NCI-H1105 (cell line): ENCODE data around the gene VPS35L.

Source experiments
- DNase-seq: peaks from one replicate; lab custom pipeline; 2025; lab: John Stamatoyannopoulos, UW

VPS35L gene, protein sequence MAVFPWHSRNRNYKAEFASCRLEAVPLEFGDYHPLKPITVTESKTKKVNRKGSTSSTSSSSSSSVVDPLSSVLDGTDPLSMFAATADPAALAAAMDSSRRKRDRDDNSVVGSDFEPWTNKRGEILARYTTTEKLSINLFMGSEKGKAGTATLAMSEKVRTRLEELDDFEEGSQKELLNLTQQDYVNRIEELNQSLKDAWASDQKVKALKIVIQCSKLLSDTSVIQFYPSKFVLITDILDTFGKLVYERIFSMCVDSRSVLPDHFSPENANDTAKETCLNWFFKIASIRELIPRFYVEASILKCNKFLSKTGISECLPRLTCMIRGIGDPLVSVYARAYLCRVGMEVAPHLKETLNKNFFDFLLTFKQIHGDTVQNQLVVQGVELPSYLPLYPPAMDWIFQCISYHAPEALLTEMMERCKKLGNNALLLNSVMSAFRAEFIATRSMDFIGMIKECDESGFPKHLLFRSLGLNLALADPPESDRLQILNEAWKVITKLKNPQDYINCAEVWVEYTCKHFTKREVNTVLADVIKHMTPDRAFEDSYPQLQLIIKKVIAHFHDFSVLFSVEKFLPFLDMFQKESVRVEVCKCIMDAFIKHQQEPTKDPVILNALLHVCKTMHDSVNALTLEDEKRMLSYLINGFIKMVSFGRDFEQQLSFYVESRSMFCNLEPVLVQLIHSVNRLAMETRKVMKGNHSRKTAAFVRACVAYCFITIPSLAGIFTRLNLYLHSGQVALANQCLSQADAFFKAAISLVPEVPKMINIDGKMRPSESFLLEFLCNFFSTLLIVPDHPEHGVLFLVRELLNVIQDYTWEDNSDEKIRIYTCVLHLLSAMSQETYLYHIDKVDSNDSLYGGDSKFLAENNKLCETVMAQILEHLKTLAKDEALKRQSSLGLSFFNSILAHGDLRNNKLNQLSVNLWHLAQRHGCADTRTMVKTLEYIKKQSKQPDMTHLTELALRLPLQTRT

DNA sequence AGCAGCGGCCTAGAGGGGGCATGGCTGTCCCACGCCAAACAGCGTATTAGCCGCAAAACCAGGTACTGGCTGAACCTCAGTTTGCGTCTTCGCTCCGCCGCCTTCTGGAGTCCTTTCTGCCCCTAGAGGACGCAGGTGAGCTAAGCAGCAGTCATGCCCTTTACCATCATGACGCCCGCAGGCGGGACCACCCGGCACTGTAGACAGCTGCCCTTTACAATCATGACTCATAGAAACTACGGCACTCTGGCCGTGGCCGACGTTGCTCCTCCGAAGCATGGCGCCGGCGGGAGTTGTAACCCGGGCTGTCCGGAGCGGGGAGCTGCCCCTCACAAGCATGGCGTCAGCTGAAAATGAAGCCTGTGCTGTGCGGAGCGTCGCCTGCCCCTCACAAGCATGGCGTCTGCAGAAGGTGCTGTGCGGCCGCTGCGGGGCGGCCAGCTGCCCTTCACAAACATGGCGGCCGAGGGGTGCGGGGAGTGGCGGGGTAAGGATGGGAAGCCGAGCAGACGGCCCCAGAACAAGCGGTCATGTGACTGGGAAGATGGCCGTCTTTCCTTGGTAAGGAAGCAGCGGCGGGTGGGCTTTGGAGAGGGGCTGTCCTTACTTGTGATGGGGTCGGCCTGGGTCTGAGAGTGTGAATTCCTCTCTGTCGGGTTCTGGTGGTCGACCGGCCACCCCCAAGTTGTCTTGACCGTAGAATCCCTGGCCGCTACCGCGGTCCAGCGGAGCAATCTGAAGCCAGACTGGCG lies at the start of gene VPS35L:
TSS of gene VPS35L (plus strand) at position 518 of the 752 bp plus-strand sequence. CDS start at position 545, 27 bp downstream.
- DNase-seq = peak; percentile 91

DNA sequence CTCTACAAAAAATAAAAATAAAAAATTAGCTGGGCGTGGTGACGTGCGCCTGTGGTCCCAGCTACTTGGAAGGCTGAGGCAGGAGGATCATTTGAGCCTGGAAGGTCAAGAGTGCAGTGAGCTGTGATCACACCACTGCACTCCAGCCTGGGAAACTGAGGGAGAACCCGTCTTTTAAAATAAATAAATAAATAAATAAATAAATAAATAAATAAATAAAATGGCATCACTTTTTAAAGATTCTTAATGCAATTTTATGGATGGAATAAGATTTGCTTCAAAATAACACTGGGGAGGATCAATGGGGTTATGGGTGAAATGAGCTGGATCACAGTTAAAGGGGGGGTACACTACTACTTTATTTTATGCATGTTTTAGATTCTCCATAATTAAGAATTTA lies 48.5 kb upstream of the VPS35L start:
- DNase-seq = no peak

DNA sequence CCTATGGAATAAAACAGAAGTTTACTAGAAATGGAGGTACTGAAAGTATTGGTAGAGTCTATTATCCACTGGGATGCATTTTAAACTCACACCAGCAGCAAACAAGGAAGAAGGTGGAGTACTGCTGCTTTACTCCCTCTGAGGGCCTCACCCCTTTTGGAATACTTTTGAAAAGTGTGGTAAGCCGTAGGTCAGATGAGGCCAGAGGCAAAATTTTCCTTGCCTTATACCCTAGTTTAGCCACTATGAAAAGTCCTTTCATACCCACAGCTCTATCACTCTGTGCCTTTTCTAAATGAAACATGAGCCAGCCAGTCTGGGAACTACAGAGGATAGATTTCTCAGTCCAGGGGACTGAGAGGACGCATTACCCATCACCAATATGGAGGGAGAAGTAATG lies 47.6 kb upstream of the VPS35L start:
- no peak for DNase-seq

DNA sequence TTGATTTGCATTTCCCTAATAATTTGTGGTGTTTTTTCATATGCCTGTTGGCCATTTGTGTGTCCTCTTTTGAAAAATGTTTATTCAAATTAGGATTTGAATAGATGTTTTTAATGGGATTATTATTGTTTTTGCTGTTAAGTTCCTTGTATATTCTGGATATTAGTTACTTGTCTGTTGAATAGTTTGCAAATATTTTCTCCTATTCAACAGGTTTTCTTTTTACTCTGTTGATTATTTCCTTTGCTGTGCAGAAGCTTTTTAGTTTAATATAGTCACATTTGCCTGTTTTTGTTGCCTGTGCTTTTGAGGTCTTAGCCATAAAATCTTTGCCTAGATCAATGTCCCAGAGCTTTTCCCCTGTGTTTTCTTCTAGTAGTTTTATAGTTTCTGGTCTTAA lies 43.2 kb upstream of the VPS35L start:
- no peak for DNase-seq

DNA sequence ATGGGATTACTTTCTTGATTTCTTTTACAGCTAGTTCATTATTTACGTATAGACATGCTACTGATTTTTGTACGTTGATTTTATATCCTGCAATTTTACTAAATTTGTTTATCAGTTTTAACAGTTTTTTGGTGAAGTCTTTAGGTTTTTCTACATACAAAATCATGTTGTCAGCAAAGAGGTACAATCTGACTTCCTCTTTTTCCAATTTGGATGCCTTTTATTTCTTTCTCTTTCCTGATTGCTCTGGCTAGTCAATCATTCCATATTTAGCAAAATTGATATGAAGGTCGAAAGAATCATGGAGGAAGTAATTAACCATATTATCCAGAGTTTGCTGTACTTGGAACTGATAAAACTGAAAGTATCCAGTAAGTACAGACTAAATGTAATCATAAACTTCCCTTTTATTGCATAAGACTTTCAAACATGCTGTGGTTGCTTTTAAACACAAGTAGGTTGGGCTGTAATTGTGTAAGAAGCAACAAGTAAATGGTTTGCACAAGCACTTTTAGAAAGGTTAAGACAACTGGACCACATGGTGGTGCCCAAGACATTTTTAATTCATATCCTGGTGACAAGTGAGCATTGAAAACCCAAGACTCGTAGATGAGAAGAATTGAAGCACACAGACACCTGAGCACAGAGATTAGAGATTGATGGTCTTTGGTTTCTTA lies 42.0 kb upstream of the VPS35L start:
- no peak for DNase-seq

DNA sequence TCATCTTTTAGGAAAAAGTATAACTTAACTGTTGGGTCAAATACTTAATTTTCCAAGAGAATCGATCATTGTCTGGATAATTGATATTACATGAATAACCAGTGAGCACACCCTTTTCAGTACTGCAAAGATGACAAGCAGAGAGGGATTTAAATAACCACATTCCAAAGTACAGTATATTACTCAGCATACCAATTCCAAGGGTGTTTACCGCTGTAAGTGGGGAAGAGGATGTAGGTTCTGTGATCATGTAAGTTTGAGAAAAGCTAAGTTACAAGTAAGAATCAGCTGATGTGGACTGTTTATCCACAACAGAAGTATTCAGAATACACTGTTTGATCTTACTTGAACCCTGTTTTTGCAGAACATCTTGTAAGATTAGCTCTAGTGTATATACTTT lies 39.7 kb upstream of the VPS35L start:
- no peak for DNase-seq

GRCh38 chr16:19517424-19518089 lies 37.9 kb upstream of the VPS35L start:
- no peak for DNase-seq

- DNase-seq = no peak
Observed at GRCh38 chr16:19518388-19518787, 37.1 kb upstream of the VPS35L start.

GRCh38 chr16:19520861-19521331 lies 34.6 kb upstream of the VPS35L start:
- no peak for DNase-seq

DNA sequence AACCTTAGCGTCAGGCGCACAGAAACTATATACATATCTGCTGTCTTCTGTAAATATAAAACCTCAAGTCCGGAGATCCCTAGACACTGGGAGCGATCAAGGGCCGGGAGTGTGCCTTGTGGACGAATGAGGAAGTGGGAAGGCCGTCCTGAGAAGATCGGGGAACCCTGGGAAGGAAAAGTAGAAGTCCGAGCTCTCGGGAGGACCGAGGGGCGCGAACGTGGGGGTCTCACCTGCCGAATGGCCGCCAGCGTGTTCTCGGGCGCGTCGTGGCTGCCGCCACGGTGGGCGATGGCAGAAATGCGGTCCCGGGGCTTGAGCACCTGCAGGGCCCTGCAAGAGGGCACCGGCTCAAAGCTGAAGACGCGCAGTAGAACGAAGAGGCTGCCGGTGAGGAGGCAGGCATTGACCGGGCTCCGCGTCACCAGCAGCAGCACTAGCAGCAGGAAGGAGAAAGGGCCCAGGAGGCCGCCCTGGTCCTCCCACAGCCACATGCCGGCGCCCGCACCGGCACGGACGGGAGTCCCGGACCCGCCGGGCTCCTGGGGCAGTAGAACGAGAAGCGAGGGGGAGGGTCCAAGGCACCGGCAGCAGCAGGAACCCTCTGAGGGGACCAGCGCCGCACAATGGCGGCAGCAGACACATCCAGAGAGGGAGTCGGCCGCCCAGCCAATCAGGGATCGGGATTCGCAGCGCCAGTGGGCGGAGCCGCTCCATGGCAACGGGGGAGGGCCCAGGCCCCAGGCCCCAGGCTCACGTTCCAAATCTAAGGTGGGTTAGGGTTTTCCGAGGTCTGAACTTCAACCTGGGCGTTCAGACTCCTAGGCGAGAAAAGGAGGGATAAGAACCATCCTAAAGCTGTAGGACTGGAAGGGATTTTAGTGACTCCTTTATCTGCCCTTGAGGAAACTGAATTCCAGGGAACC lies 33.8 kb upstream of the VPS35L start, which contains the start of gene GDE1:
TSS of gene GDE1 (minus strand) at position 628 of the 926 bp plus-strand sequence. CDS start at position 494, 134 bp downstream.
- DNase-seq = peak; percentile 79

DNA sequence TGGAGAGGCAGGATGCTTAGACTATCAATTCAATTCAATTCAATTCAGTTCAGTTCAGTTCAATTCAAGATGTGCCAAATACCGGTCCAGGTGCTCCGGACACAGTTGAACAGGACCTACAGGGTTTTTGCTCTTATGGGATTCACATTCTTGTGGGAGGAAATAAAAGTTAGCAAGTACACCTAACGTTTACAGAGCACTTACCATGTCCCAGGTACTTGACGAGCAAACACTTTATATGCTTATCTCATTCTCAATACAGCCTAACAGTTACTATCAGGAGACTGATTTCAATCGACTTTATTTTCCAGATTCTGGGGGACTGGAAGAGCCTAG lies 33.1 kb upstream of the VPS35L start:
- no peak for DNase-seq

DNA sequence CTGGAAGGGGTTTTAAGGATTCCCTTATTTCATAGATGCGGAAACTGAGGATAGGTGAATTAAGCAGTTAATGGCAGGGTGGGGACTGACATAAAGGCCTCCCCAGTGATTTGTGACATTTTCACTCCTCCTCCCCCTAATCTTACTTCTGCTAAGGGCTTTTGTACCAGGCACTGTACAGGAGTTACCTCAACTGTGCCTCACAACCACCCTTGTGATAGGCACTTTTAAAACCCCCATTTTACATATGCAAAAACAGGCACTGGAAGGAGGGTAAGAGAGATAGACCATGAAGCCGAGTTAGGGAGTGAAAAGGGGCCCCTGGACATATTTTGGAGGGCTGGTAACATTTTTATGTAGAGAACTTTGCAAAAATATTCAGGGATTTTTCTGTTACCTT lies 32.7 kb upstream of the VPS35L start:
- no peak for DNase-seq

GRCh38 chr16:19523184-19523558 lies 32.3 kb upstream of the VPS35L start:
- no peak for DNase-seq

DNA sequence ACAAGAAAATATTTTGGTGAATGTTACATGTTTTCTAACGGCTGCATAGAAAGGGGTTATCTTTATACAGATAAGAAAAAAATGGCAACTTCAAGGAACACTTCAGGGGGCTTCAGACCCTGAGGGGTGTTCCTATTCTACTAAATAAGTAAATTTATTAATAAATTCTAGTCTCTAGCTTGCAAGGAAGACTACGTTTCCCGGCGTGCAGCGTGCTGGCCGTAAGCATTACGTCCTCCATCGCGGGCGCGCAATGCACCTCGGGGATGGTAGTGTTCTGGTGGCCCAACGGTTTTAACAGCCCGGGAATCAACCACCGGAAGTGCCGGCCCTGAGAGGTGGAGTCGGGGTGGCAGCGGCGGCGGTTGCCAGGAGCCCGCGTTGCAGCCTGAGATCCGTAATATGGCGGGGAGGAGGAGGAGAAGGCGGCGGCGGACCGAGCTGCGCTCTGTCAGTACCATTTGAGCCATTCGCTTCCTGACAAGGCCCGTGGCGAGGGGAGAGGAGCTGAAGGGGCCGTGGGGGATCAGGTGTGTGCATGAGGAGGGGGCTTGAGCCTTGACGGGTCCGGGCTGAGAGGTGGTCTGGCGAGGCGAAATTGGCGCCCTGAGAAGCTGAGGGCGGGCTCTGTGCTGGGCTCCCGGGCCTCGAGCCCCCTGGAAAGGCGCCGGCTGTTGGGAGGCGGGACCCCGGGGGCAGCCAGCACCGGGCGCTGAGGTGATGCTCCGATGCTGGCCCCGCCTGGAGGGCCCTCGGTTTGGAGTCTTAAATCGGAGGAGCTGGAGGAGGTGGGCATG lies 31.7 kb upstream of the VPS35L start, which contains the start of gene CCP110:
TSS of gene CCP110 (plus strand) at position 384 of the 797 bp plus-strand sequence. CDS start 3,940 bp downstream, outside the sequence.
- peak; percentile 86 for DNase-seq

DNA sequence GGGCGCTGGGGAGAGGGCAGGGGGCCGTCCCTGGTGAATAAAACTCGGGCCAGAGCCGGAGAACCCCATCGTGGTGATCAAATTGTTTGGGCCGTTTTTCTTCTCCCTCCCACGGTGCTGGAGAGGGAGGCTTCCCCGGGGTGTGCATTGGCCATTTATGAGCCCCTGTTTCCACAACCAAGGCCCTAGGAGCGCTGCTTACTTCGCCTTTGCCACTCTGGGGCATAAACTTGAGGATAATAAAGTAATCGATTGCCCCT lies 31.2 kb upstream of the VPS35L start:
- no peak for DNase-seq

DNA sequence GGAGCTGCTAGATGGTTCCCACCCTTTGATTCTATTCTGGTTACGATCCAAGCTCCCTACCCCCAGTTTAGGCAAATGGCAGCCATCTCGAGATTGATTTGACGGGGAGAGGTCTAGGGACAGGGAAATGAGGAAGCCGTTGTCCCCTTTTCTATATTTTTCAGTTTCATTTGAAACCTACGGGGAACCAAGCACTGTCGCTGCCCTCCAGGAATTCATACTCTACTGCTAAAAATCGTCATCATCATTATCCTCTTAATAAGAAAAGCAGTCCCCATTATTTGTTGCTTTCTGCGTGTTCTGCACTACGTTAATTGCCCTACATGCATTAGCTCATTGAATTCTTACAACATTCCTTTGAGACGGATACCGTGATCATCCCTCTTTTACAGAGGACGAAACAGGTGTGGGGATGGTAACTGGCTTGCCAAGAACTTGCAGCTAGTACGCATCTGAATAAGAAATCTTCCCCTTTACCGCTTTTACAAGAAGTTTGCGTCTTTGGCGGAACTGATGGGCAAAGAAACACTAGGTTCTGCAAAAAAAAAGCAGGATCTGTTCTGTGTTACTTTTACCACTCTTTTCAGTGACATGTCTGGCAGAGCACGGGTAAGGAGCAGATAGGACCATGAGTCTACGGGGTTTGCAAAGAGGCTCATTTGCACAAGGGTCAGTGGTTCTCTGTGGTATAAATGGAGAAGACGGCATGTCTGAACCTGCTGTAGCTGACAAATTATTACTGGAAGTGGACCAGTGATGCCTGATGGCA lies 30.7 kb upstream of the VPS35L start:
- DNase-seq = peak; percentile 18

DNA sequence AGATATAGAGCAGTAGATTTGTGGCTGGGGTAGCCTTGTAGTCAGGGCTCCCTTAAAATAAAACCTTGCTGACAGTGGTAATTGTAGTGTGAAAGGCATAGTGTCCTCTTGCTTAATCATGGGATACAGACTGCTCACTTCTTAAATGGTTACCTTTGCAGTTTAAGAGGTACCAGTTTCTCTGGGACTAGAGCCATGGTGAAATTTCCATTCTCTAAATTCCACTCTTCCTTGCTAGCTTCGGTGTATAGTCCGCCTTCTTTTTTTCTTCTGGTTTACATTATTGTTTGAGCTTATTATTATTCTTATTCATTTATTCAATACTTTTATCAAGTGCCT lies 30.1 kb upstream of the VPS35L start:
- DNase-seq = no peak

- DNase-seq = no peak
Observed at GRCh38 chr16:19527161-19527560, 28.3 kb upstream of the VPS35L start.
